Ascending aorta (tissue), 2 donors: ENCODE data around the gene TXLNB. TPM values are rescaled to one million over a fixed set of nuclear protein-coding genes. Genes with fewer than 3 reads are reported as not detected.

ENCODE experiments used
- DNase-seq, 2 donors: peaks; one replicate each; pipeline ENCODE4 v3.0.0-alpha.2; 2019; ENCODE audit warnings: low spot score in 2 of 2
- H3K27ac ChIP-seq, 2 donors: fragments of 200-600 bp; sonication (generic); one replicate each; pipeline ENCODE4 v1.5.1; 2016 to 2017; ENCODE audit warnings: mild to moderate bottlenecking in 1 of 2
- H3K27me3 ChIP-seq: fragments of 200-600 bp; sonication (generic); one replicate; pipeline ENCODE4 v1.5.1; 2017
- H3K36me3 ChIP-seq, 2 donors: fragments of 200-600 bp; sonication (generic); one replicate each; pipeline ENCODE4 v1.5.1; 2016
- H3K4me1 ChIP-seq, 2 donors: fragments of 200-600 bp; sonication (generic); one replicate each; pipeline ENCODE4 v1.5.1; 2016 to 2017; ENCODE audit warnings: mild to moderate bottlenecking in 1 of 2
- H3K4me3 ChIP-seq, 2 donors: fragments of 200-600 bp; sonication (generic); one replicate each; pipeline ENCODE4 v1.5.1; 2016 to 2017; ENCODE audit warnings: mild to moderate bottlenecking in 1 of 2
- H3K9me3 ChIP-seq, 2 donors: fragments of 200-600 bp; sonication (generic); one replicate each; pipeline ENCODE4 v1.5.1; 2016
- CTCF ChIP-seq, 3 experiments: fragments of 200-600 bp in 2 of 3; fragments of 450-650 bp in 1 of 3; sonication (generic) in 2 of 3; IDR thresholded peaks; one replicate each; pipeline ENCODE4 v1.5.1; 2016 to 2019; ENCODE audit warnings: antibody characterized with exemption in 3 of 3, mild to moderate bottlenecking in 1 of 3, moderate library complexity in 1 of 3
- intact Hi-C: fragments of 100-400 bp; cut with DNase I; formaldehyde crosslinking; loops from one replicate; pipeline ENCODE4 v1.15.1; 2023
- total RNA-seq: library from RNA; depleted of rRNA; stranded (reverse); fragments of >200 nt; gene quantifications from one replicate; pipeline ENCODE4 v1.1.0, GENCODE V29; 2016

Gene TXLNB
- total RNA-seq, 1 donor from 2014 or later, result not detected

GRCh38 chr6:139256087-139256486 is 35.7 kb downstream of the TXLNB start:
- peak in 1 of 2 donors; percentile 79 for DNase-seq
- no peaks in the 10 kb centered on the region for H3K9me3 ChIP-seq
- H3K27me3 ChIP-seq, result no peaks in the 10 kb centered on the region
- TF ChIP-seq CTCF (IDR thresholded peaks at IDR 0.05), result no peak
- peaks cover 0 to 3% of the 10 kb centered on the region in 2 donors for H3K36me3 ChIP-seq
- H3K4me3 ChIP-seq, result no peak overlapping the region
- peaks cover 5 to 7% of the 10 kb centered on the region in 2 donors for H3K4me1 ChIP-seq
- H3K27ac ChIP-seq, result peak overlapping the region; percentile 47 to 75
- intact Hi-C loops, result no loop called here

GRCh38 chr6:139254196-139254595 is 37.6 kb downstream of the TXLNB start:
- no peak for DNase-seq
- intact Hi-C loops, result no loop called here
- no peaks in the 10 kb centered on the region for H3K9me3 ChIP-seq
- H3K27ac ChIP-seq, result peak overlapping the region in 1 of 2 donors; percentile 8
- no peaks in the 10 kb centered on the region for H3K36me3 ChIP-seq
- no peak overlapping the region for H3K4me3 ChIP-seq
- TF ChIP-seq CTCF (IDR thresholded peaks at IDR 0.05), result no peak
- peaks cover 13 to 16% of the 10 kb centered on the region in 2 donors for H3K4me1 ChIP-seq
- H3K27me3 ChIP-seq, result no peaks in the 10 kb centered on the region

- no peak for TF ChIP-seq CTCF (IDR thresholded peaks at IDR 0.05)
- intact Hi-C loops, result no loop called here
- DNase-seq, result no peak
- no peak overlapping the region for H3K4me3 ChIP-seq
- no peaks in the 10 kb centered on the region for H3K36me3 ChIP-seq
- peaks cover 13 to 17% of the 10 kb centered on the region in 2 donors for H3K4me1 ChIP-seq
- H3K27ac ChIP-seq, result no peak overlapping the region
- H3K9me3 ChIP-seq, result no peaks in the 10 kb centered on the region
- no peaks in the 10 kb centered on the region for H3K27me3 ChIP-seq
These were observed 38.1 kb downstream of the TXLNB start for GRCh38 chr6:139253656-139254055.

- intact Hi-C loops, result no loop called here
- Histone ChIP-seq H3K4me3 (no peak overlapping the region), H3K27me3 (no peaks in the 10 kb centered on the region), H3K9me3 (no peaks in the 10 kb centered on the region), H3K4me1 (peaks cover 13 to 20% of the 10 kb centered on the region in 2 donors), H3K27ac (peak overlapping the region; percentile 65 to 75), H3K36me3 (no peaks in the 10 kb centered on the region)
- DNase-seq, result no peak
- no peak for TF ChIP-seq CTCF (IDR thresholded peaks at IDR 0.05)
These were observed 40.0 kb downstream of the TXLNB start for GRCh38 chr6:139251691-139252390.

- peaks cover 13 to 20% of the 10 kb centered on the region in 2 donors for H3K4me1 ChIP-seq
- no peaks in the 10 kb centered on the region for H3K9me3 ChIP-seq
- intact Hi-C loops, result no loop called here
- H3K4me3 ChIP-seq, result no peak overlapping the region
- no peak for TF ChIP-seq CTCF (IDR thresholded peaks at IDR 0.05)
- no peaks in the 10 kb centered on the region for H3K36me3 ChIP-seq
- DNase-seq, result no peak
- H3K27ac ChIP-seq, result peak overlapping the region; percentile 65 to 75
- H3K27me3 ChIP-seq, result no peaks in the 10 kb centered on the region
These were observed 40.6 kb downstream of the TXLNB start for GRCh38 chr6:139251045-139251690.
